GM12878 (cell line): ENCODE data around the gene POU4F1. TPM values are rescaled to one million over a fixed set of nuclear protein-coding genes. Genes with fewer than 3 reads are reported as not detected.

ENCODE experiments used
- ATAC-seq: fragments of 200-7000 bp; cut with Tn5 transposase; 3 replicates; pipeline ENCODE4 v1.9.1; 2020; ENCODE audit warnings: mild to moderate bottlenecking, moderate library complexity
- BruUV-seq: library from RNA; stranded (reverse); fragments of 400-500 nt; replicated peaks from 2 replicates; lab custom pipeline; 2021; lab: Mats Ljungman, UMichigan
- CTCF ChIA-PET: fragments of 300-600 bp; sonication (Branson Sonifier 250); formaldehyde crosslinking; extraction: SDS; loops from one replicate; lab custom pipeline; 2021; ENCODE audit warnings: inconsistent platforms; lab: Yijun Ruan, JAX
- POLR2A ChIA-PET: fragments of 350-600 bp; formaldehyde crosslinking; extraction: SDS; loops from one replicate; lab custom pipeline; 2021; ENCODE audit warnings: inconsistent platforms; lab: Charles Lee
- RAD21 ChIA-PET: fragments of 300-600 bp; sonication (Branson Sonifier 250); formaldehyde crosslinking; loops from one replicate; lab custom pipeline; 2023; ENCODE audit warnings: antibody characterized with exemption; ENCODE audit not compliant: unreplicated experiment; lab: Charles Lee
- SMC1A ChIA-PET: fragments of 300-600 bp; sonication (Branson Sonifier 250); formaldehyde crosslinking; loops from one replicate; lab custom pipeline; 2023; ENCODE audit not compliant: unreplicated experiment, uncharacterized antibody; lab: Charles Lee
- DNase-seq: peaks from one replicate; pipeline ENCODE4 v3.0.0-alpha.2; 2011; ENCODE audit warnings: low read depth, low spot score
- FAIRE-seq: peaks from 3 replicates; lab custom pipeline; 2011; peaks lifted over from hg19 to GRCh38; lab: Jason Lieb, UNC
- H2AFZ ChIP-seq: 2 replicates; pipeline ENCODE4 v1.6.0; 2011; ENCODE audit warnings: low read depth, low read length, control low read depth; ENCODE audit not compliant: control insufficient read depth
- H3K27ac ChIP-seq: 2 replicates; pipeline ENCODE4 v1.5.1; 2011; ENCODE audit warnings: control low read depth; ENCODE audit not compliant: control insufficient read depth, insufficient read depth
- H3K27me3 ChIP-seq, 2 experiments: replicated peaks in 1 of 2; 2 replicates each; pipeline versions ENCODE4 v1.6.0 to v1.6.1; 2011; ENCODE audit warnings: low read length in 1 of 2; ENCODE audit not compliant: control insufficient read depth in 2 of 2, insufficient read depth in 2 of 2
- H3K36me3 ChIP-seq, 2 experiments: 2 replicates each; pipeline ENCODE4 v1.5.1; 2011; ENCODE audit warnings: low read length in 1 of 2; ENCODE audit not compliant: control insufficient read depth in 2 of 2, insufficient read depth in 2 of 2
- H3K4me1 ChIP-seq: 2 replicates; pipeline ENCODE4 v1.6.1; 2011; ENCODE audit warnings: mild to moderate bottlenecking, low read length, moderate library complexity, mixed read lengths; ENCODE audit not compliant: control insufficient read depth, insufficient read depth
- H3K4me2 ChIP-seq: 2 replicates; pipeline ENCODE4 v1.6.0; 2011; ENCODE audit warnings: control low read depth; ENCODE audit not compliant: control insufficient read depth, insufficient read depth
- H3K4me3 ChIP-seq: fragments of 200-600 bp; sonication (generic); 2 replicates; pipeline ENCODE4 v1.5.1; 2016
- H3K79me2 ChIP-seq: 2 replicates; pipeline ENCODE4 v1.6.0; 2011; ENCODE audit warnings: low read length; ENCODE audit not compliant: control insufficient read depth, insufficient read depth
- H3K9ac ChIP-seq: 2 replicates; pipeline ENCODE4 v1.8.0; 2011; ENCODE audit warnings: low read length, control low read depth, mixed read lengths; ENCODE audit not compliant: control insufficient read depth, insufficient read depth
- H3K9me3 ChIP-seq: replicated peaks from 3 replicates; pipeline ENCODE4 v1.5.1; 2011; ENCODE audit warnings: mild to moderate bottlenecking, low read length; ENCODE audit not compliant: control insufficient read depth, insufficient read depth
- H4K20me1 ChIP-seq: 2 replicates; pipeline ENCODE4 v1.6.0; 2011; ENCODE audit not compliant: control insufficient read depth, insufficient read depth
- CEBPZ ChIP-seq: fragments of 150-350 bp; IDR thresholded peaks from 2 replicates; pipeline ENCODE4 v1.6.1; 2016; ENCODE audit warnings: low read depth, low read length
- CHD1 ChIP-seq: IDR thresholded peaks from 2 replicates; pipeline ENCODE4 v1.6.1; 2012; ENCODE audit warnings: low read depth, low read length, improper control_type of control experiment
- E2F8 ChIP-seq: fragments of 450-650 bp; IDR thresholded peaks from 2 replicates; pipeline ENCODE4 v1.6.1; 2018; ENCODE audit warnings: mild to moderate bottlenecking, low read depth, moderate library complexity; ENCODE audit not compliant: partially characterized antibody
- E4F1 ChIP-seq: fragments of 450-650 bp; IDR thresholded peaks from 2 replicates; pipeline ENCODE4 v1.6.1; 2018; ENCODE audit warnings: borderline replicate concordance, mild to moderate bottlenecking; ENCODE audit not compliant: partially characterized antibody
- FOXK2 ChIP-seq: fragments of 450-650 bp; IDR thresholded peaks from 2 replicates; pipeline ENCODE4 v1.6.1; 2017; ENCODE audit warnings: mild to moderate bottlenecking, moderate library complexity
- HCFC1 ChIP-seq: fragments of 150-350 bp; IDR thresholded peaks from 2 replicates; pipeline ENCODE4 v1.6.1; 2014; ENCODE audit warnings: low read length
- SREBF2 ChIP-seq: IDR thresholded peaks from 2 replicates; pipeline ENCODE4 v1.6.1; 2012; ENCODE audit warnings: mild to moderate bottlenecking, low read length
- STAT1 ChIP-seq: fragments of 450-650 bp; conservative IDR thresholded peaks from 2 replicates; pipeline ENCODE4 v1.6.1; 2014; ENCODE audit warnings: antibody characterized with exemption, mild to moderate bottlenecking
- ZBTB4 ChIP-seq: fragments of 450-650 bp; formaldehyde crosslinking; IDR thresholded peaks from 2 replicates; pipeline ENCODE4 v1.4.0; 2022; ENCODE audit warnings: mild to moderate bottlenecking, moderate library complexity
- WGBS: methylation state at CpG from one replicate; pipeline ENCODE4 v1.1.6; 2016; ENCODE audit warnings: low lambda C conversion rate; ENCODE audit not compliant: insufficient replicate concordance, insufficient coverage; ENCODE audit errors: missing lambda C conversion rate; 5-methylcytosine and 5-hydroxymethylcytosine counted together
- in situ Hi-C: fragments of 300-500 bp; cut with MboI; formaldehyde crosslinking; loops from 9 replicates; pipeline ENCODE4 v1.14.3; 2018; ENCODE audit warnings: mixed read lengths
- intact Hi-C: fragments of 100-400 bp; cut with micrococcal nuclease; formaldehyde crosslinking; loops from one replicate; pipeline ENCODE4 v1.14.2; 2022; ENCODE audit not compliant: unreplicated experiment
- polyA plus RNA-seq, 11 experiments: library from polyadenylated mRNA; depleted of rRNA in 4 of 11; unstranded in 6 of 11; stranded (reverse) in 5 of 11; fragments of >200 nt; fragmentation: Nextera tagmentation in 4 of 11; fragmentation: Illumina TruSeq in 1 of 11; extraction: Ambion mirVana in 4 of 11; extraction: Trizol in 1 of 11; gene quantifications; 1 replicate in 1 of 11; 2 replicates in 10 of 11; pipeline versions ENCODE4 v1.2.1 to v1.2.3, GENCODE V29; 2011 to 2016; ENCODE audit warnings: inconsistent platforms in 2 of 11, missing spikeins in 2 of 11, low read depth in 1 of 11
- total RNA-seq, 4 experiments: library from RNA; depleted of rRNA in 3 of 4; stranded (reverse); fragments of >200 nt in 3 of 4; fragmentation: Illumina TruSeq in 1 of 4; extraction: Trizol in 1 of 4; gene quantifications; 2 replicates each; pipeline versions ENCODE4 v1.2.1 to v1.2.3, GENCODE V29; 2013 to 2021

Gene POU4F1
- total and polyA plus RNA-seq, 10 of the 15 experiments (the other 5 are each of a cell fraction or from before 2014, with no cell fraction given) = 0.01 to 0.14 (median 0.02) TPM; not detected in 5

GRCh38 chr13:78618411-78618810, 15.1 kb upstream of the POU4F1 start:
- no TSS peak for BruUV-seq
- H4K20me1 ChIP-seq = no peaks in the 10 kb centered on the region
- WGBS = 86% methylated on average over 1 of the region's 1 CpG
- FAIRE-seq = no peak
- CTCF ChIA-PET = interaction anchor here (0.5 kb wide), 1 partner anchor 652 kb away, joined by 3 read pairs; no protein-coding TSS in a partner anchor
- RAD21 ChIA-PET = no interaction called here
- ATAC-seq = no peak
- H3K27me3 ChIP-seq = no peaks in the 10 kb centered on the region
- SMC1A ChIA-PET = no interaction called here
- in situ Hi-C loops = no loop called here
- H3K4me3 ChIP-seq = no peak overlapping the region
- H3K9me3 ChIP-seq = no peaks in the 10 kb centered on the region
- H2AFZ ChIP-seq = no peak overlapping the region
- H3K79me2 ChIP-seq = no peaks in the 10 kb centered on the region
- no peak overlapping the region for H3K4me2 ChIP-seq
- POLR2A ChIA-PET = no interaction called here
- H3K4me1 ChIP-seq = no peaks in the 10 kb centered on the region
- H3K9ac ChIP-seq = no peak overlapping the region
- no peak for DNase-seq
- intact Hi-C loops = no loop called here
- H3K27ac ChIP-seq = no peak overlapping the region
- peaks cover 2 to 10% of the 10 kb centered on the region in 2 experiments for H3K36me3 ChIP-seq
- no peak for TF ChIP-seq CEBPZ
- TF ChIP-seq E4F1 = no peak
- TF ChIP-seq SREBF2 = no peak
- TF ChIP-seq STAT1 = no peak
- no peak for TF ChIP-seq CHD1
- no peak for TF ChIP-seq ZBTB4 (CRISPR knock-in tag)
- TF ChIP-seq FOXK2 = no peak
- no peak for TF ChIP-seq HCFC1
- no peak for TF ChIP-seq E2F8
